RWPE2 (cell line): ENCODE results near the gene DMAC2L.
A peak's percentile ranks its signal among the peaks of the same experiment; 100 is the strongest.

Experiments used
- ATAC-seq: fragments of 200-7000 bp; cut with Tn5 transposase; 3 replicates; pipeline ENCODE4 v1.9.1; 2021; ENCODE audit warnings: low read depth
- DNase-seq: peaks from one replicate; pipeline ENCODE4 v3.0.0-alpha.2; 2020; ENCODE audit warnings: low spot score
- H3K27ac ChIP-seq: fragments of 450-650 bp; 2 replicates; pipeline ENCODE4 v1.5.1; 2017; ENCODE audit warnings: mild to moderate bottlenecking; ENCODE audit not compliant: poor library complexity, severe bottlenecking
- H3K27me3 ChIP-seq: fragments of 250-450 bp; sonication (Bioruptor Pico); 2 replicates; pipeline ENCODE4 v1.5.1; 2021; ENCODE audit warnings: mild to moderate bottlenecking, moderate library complexity; ENCODE audit not compliant: insufficient read depth, poor library complexity, severe bottlenecking
- H3K36me3 ChIP-seq: fragments of 250-450 bp; sonication (Bioruptor Pico); 2 replicates; pipeline ENCODE4 v1.5.1; 2020; ENCODE audit warnings: low read depth, mild to moderate bottlenecking, moderate library complexity
- H3K4me1 ChIP-seq: fragments of 250-450 bp; sonication (Bioruptor Pico); 2 replicates; pipeline ENCODE4 v1.5.1; 2021; ENCODE audit warnings: mild to moderate bottlenecking, moderate library complexity; ENCODE audit not compliant: insufficient read depth, poor library complexity, severe bottlenecking
- H3K4me3 ChIP-seq: fragments of 250-450 bp; sonication (Bioruptor Pico); 2 replicates; pipeline ENCODE4 v1.5.1; 2021; ENCODE audit warnings: mild to moderate bottlenecking, moderate library complexity; ENCODE audit not compliant: severe bottlenecking
- H3K9me3 ChIP-seq: fragments of 250-450 bp; sonication (Bioruptor Pico); 2 replicates; pipeline ENCODE4 v1.5.1; 2021; ENCODE audit warnings: mild to moderate bottlenecking, moderate library complexity; ENCODE audit not compliant: severe bottlenecking
- CTCF ChIP-seq: fragments of 450-650 bp; IDR thresholded peaks from one replicate; pipeline ENCODE4 v1.5.1; 2017; ENCODE audit warnings: mild to moderate bottlenecking, moderate library complexity; ENCODE audit not compliant: poor library complexity, severe bottlenecking

DMAC2L gene

DNA sequence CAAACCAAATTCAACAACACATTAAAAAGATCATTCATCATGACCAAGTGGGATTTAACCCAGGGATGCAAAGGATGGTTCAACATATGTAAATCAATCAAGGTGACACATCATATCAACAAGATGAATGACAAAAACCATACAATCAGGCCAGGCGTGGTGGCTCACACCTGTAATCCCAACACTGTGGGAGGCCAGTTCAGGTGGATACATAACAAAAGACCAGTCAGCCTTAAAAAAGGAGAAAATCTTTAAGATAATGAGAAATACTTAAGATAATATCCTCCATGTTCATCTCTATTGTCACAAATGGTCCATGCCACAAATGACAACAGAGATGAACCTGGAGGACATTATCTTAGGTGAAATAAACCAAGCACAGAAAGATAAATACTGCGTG lies 12.5 kb upstream of the DMAC2L start:
- Histone ChIP-seq H3K27me3 (no peaks in the 10 kb centered on the region), H3K4me1 (no peaks in the 10 kb centered on the region)

DNA sequence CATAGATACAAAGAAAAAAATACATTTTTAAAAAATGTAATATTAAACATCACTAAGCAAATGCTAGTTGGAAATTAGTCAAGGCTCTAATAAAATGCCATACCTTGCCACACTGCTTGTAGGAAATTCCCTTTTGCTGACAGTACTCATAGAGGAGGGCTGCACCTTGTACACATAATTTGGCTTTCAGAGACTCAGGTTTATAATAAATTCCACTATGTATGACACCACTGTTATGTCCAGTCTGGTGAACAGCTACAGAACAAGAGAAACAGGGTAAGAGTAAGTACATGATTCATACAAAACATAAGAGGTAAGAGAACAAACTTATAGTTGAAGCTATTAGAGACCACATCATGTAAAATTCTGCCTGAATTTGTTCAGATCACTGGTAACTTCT lies 10.2 kb upstream of the DMAC2L start:
- 0 out of 3 replicates have a peak, but pooled peaks have one; percentile 10 for ATAC-seq

More for the DNA sequence above, 12.5 kb upstream of the DMAC2L start:
- no peak for TF ChIP-seq CTCF
- no peak for DNase-seq
- H3K36me3 ChIP-seq: peaks cover 22% of the 10 kb centered on the region
- no peak for ATAC-seq
- H3K27ac ChIP-seq: no peak overlapping the region
- H3K9me3 ChIP-seq: no peaks in the 10 kb centered on the region
- H3K4me3 ChIP-seq: no peak overlapping the region

GRCh38 chr14:50303744-50304471 lies 8.2 kb upstream of the DMAC2L start:
- DNase-seq (no peak), ATAC-seq (peak; percentile 49; the same call in 1 of the 3 replicates)
- Histone ChIP-seq H3K27ac (no peak overlapping the region), H3K9me3 (no peaks in the 10 kb centered on the region), H3K36me3 (peaks cover 16% of the 10 kb centered on the region), H3K4me3 (no peak overlapping the region), H3K27me3 (no peaks in the 10 kb centered on the region), H3K4me1 (peaks cover 3% of the 10 kb centered on the region)
- TF ChIP-seq CTCF: no peak

More for the DNA sequence above, 10.2 kb upstream of the DMAC2L start:
- no peaks in the 10 kb centered on the region for H3K27me3 ChIP-seq
- no peaks in the 10 kb centered on the region for H3K4me1 ChIP-seq
- no peak for DNase-seq
- no peak for TF ChIP-seq CTCF
- H3K27ac ChIP-seq: no peak overlapping the region
- H3K9me3 ChIP-seq: no peaks in the 10 kb centered on the region
- H3K4me3 ChIP-seq: no peak overlapping the region
- H3K36me3 ChIP-seq: peaks cover 16% of the 10 kb centered on the region

DNA sequence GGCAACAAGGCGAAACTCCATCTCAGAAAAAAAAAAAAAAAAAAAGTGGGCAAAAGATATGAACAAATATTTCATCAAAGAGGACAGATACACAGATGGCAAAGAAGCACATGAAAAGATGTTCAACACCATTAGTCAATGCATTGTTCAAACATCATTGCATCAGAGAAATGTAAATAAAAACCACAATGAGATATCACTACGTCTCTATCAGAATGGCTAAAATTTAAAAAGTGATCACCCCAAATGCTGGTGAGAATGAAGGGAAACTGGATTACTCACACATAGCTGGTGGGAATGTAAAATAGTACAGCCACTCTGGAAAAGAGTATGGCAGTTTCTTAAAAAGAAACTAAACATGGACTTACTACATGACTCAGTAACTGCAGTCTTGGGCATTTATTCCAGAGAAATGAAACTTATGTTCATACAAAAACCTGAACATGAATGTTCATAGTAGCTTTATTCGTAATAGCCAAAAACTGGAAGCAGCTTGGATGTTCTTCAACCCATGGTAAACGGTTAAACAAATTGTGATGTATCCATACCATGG lies 3.7 kb upstream of the DMAC2L start:
- no peak overlapping the region for H3K27ac ChIP-seq
- H3K27me3 ChIP-seq: no peaks in the 10 kb centered on the region
- ATAC-seq (no peak), DNase-seq (no peak)
- peaks cover 7% of the 10 kb centered on the region for H3K4me1 ChIP-seq
- H3K9me3 ChIP-seq: no peaks in the 10 kb centered on the region
- H3K4me3 ChIP-seq: no peak overlapping the region
- H3K36me3 ChIP-seq: no peaks in the 10 kb centered on the region
- no peak for TF ChIP-seq CTCF

DNA sequence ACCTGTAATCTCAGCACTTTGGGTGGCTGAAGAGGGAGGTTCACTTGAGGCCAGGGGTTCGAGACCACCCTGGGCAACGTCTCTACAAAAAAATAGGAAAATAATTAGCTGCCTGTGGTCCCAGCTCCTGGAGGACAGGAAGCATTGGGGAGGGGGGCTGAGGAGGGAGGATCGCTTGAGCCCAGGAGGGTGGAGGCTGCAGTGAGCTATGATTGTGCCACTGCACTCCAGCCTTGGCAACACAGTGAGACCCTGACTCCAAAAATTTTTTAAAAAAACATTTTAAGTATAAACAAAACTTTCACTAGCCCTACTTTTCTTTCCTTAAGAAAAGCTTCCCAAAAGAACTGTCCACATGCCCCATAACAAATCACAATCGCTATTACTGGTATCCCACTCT lies 1.7 kb upstream of the DMAC2L start:
- H3K4me3 ChIP-seq: no peak overlapping the region
- no peak for TF ChIP-seq CTCF
- DNase-seq (no peak), ATAC-seq (no peak)
- peaks cover 13% of the 10 kb centered on the region for H3K36me3 ChIP-seq
- H3K9me3 ChIP-seq: no peaks in the 10 kb centered on the region
- H3K4me1 ChIP-seq: peaks cover 7% of the 10 kb centered on the region
- H3K27me3 ChIP-seq: no peaks in the 10 kb centered on the region
- H3K27ac ChIP-seq: no peak overlapping the region
